Spleen (tissue), 11 donors: ENCODE data around the gene RBM47. TPM values are rescaled to one million over a fixed set of nuclear protein-coding genes. Genes with fewer than 3 reads are reported as not detected.

Experiments used
- DNase-seq: peaks from one replicate; pipeline ENCODE4 v3.0.0-alpha.2; 2020
- H3K27ac ChIP-seq, 8 donors: fragments of 200-600 bp; sonication (generic) in 7 of 8; 1 replicate in 4 of 8; 2 replicates in 4 of 8; pipeline versions ENCODE4 v1.5.0 to v1.8.0; 2016 to 2021; ENCODE audit warnings: inconsistent platforms in 4 of 8, mild to moderate bottlenecking in 4 of 8, moderate library complexity in 1 of 8
- H3K27me3 ChIP-seq, 7 donors: fragments of 200-600 bp; sonication (generic) in 6 of 7; replicated peaks in 1 of 7; 1 replicate in 4 of 7; 2 replicates in 3 of 7; pipeline versions ENCODE4 v1.5.0 to v1.8.0; 2016 to 2021; ENCODE audit warnings: inconsistent platforms in 3 of 7, mild to moderate bottlenecking in 1 of 7
- H3K36me3 ChIP-seq, 6 donors: fragments of 200-600 bp; sonication (generic) in 5 of 6; 1 replicate in 4 of 6; 2 replicates in 2 of 6; pipeline versions ENCODE4 v1.5.0 to v1.8.0; 2016 to 2021; ENCODE audit warnings: inconsistent platforms in 2 of 6
- H3K4me1 ChIP-seq, 6 donors: fragments of 200-600 bp; sonication (generic) in 5 of 6; 1 replicate in 3 of 6; 2 replicates in 3 of 6; pipeline versions ENCODE4 v1.5.0 to v1.8.0; 2016 to 2021; ENCODE audit warnings: inconsistent platforms in 3 of 6
- H3K4me3 ChIP-seq, 8 donors: fragments of 200-600 bp; sonication (generic) in 7 of 8; 1 replicate in 4 of 8; 2 replicates in 4 of 8; pipeline versions ENCODE4 v1.5.0 to v1.8.0; 2016 to 2021; ENCODE audit warnings: inconsistent platforms in 4 of 8, mild to moderate bottlenecking in 4 of 8, moderate library complexity in 2 of 8
- H3K9me3 ChIP-seq, 8 donors: fragments of 200-600 bp; sonication (generic) in 7 of 8; 1 replicate in 4 of 8; 2 replicates in 4 of 8; pipeline versions ENCODE4 v1.5.0 to v1.8.0; 2016 to 2021; ENCODE audit warnings: inconsistent platforms in 4 of 8
- CTCF ChIP-seq, 11 experiments: fragments of 200-600 bp in 7 of 11; fragments of 450-650 bp in 4 of 11; sonication (generic) in 4 of 11; IDR thresholded peaks in 8 of 11; conservative IDR thresholded peaks in 3 of 11; 1 replicate in 7 of 11; 2 replicates in 4 of 11; pipeline versions ENCODE4 v1.4.0 to v1.8.0; 2016 to 2021; ENCODE audit warnings: antibody characterized with exemption in 11 of 11, inconsistent platforms in 4 of 11, mild to moderate bottlenecking in 1 of 11
- POLR2A ChIP-seq, 3 donors: fragments of 450-650 bp; IDR thresholded peaks; one replicate each; pipeline ENCODE4 v1.5.1; 2017; ENCODE audit warnings: antibody characterized with exemption in 3 of 3, mild to moderate bottlenecking in 1 of 3
- POLR2AphosphoS5 ChIP-seq, 3 donors: sonication (generic); formaldehyde crosslinking; IDR thresholded peaks; one replicate each; pipeline ENCODE4 v1.5.1; 2017; ENCODE audit warnings: antibody characterized with exemption in 3 of 3
- WGBS, 5 donors: extraction: QIAGEN DNeasy Blood & Tissue Kit in 3 of 5; methylation state at CpG; one replicate each; pipeline versions ENCODE4 v1.1.5 to v1.1.7; 2013 to 2018; 5-methylcytosine and 5-hydroxymethylcytosine counted together
- intact Hi-C: fragments of 100-400 bp; cut with DNase I; formaldehyde crosslinking; loops from one replicate; pipeline ENCODE4 v1.15.0; 2023; ENCODE audit warnings: low total_unique reads
- polyA plus RNA-seq, 3 donors: library from polyadenylated mRNA; stranded (reverse); fragments of 200-250 nt; gene quantifications; one replicate each; pipeline ENCODE4 v1.2.1, GENCODE V29; 2013
- total RNA-seq, 7 donors: library from RNA; depleted of rRNA in 3 of 7; stranded (reverse); fragments of >200 nt in 3 of 7; fragmentation: NEBNext Ultra II Directional in 4 of 7; extraction: Animal tissue kit (Norgen Biotek cat#: 25700) in 4 of 7; gene quantifications; one replicate each; pipeline versions ENCODE4 v1.1.0 to v1.2.1, GENCODE V29; 2016 to 2021
- donor health status: healthy with polysubstance abuse.
- donor health status: DM: no; HTN: no; CAD: no; lungs with moderate emphysema.
- donor health status: DM: no; HTN: no; CAD: no.
- donor health status: Bipolar disorder and iron deficiency.
- donor health status: healthy.
- donor health status: DM: no; HTN: no; CAD: no.
- donor health status: DM: yes; HTN: yes; CAD: no.

Gene RBM47
- total and polyA plus RNA-seq, 10 donors: 6.0 to 164 (median 77.9) TPM

- H3K4me3 ChIP-seq: peak overlapping the region in 1 of 8 donors; percentile 23
- H3K27ac ChIP-seq: peak overlapping the region in 7 of 8 donors; percentile 10 to 84 (median 76)
- 40 to 46% (median 44%) methylated on average over 13 of the region's 13 CpGs for WGBS, 5 donors
- intact Hi-C loops: no loop called here
- peaks cover 8 to 86% (median 28%) of the 10 kb centered on the region in 6 donors for H3K4me1 ChIP-seq
- H3K27me3 ChIP-seq: no peaks in the 10 kb centered on the region
- peaks cover 0 to 29% (median 0%) of the 10 kb centered on the region in 6 donors for H3K36me3 ChIP-seq
- no peaks in the 10 kb centered on the region for H3K9me3 ChIP-seq
- peak; percentile 84 for DNase-seq
- TF ChIP-seq CTCF (IDR thresholded peaks at IDR 0.05 in 8 of 11, conservative IDR thresholded peaks at IDR 0.05 in 3 of 11) (no peak), POLR2AphosphoS5 (IDR thresholded peaks at IDR 0.05) (peak in 1 of 3 donors; percentile 89), POLR2A (IDR thresholded peaks at IDR 0.05) (no peak)
Measured at GRCh38 chr4:40621592-40622512, 7.8 kb downstream of the RBM47 start.

GRCh38 chr4:40621229-40621591 is 8.5 kb downstream of the RBM47 start:
- DNase-seq: no peak
- Histone ChIP-seq H3K36me3 (peaks cover 0 to 26% (median 0%) of the 10 kb centered on the region in 6 donors), H3K4me1 (peaks cover 8 to 85% (median 24%) of the 10 kb centered on the region in 6 donors), H3K27ac (peak overlapping the region in 7 of 8 donors; percentile 10 to 84 (median 76)), H3K27me3 (no peaks in the 10 kb centered on the region), H3K4me3 (peak overlapping the region in 1 of 8 donors; percentile 13), H3K9me3 (no peaks in the 10 kb centered on the region)
- WGBS, 5 donors: 61 to 71% (median 64%) methylated on average over 4 of the region's 4 CpGs
- TF ChIP-seq POLR2AphosphoS5 (IDR thresholded peaks at IDR 0.05): no peak
- no peak for TF ChIP-seq POLR2A (IDR thresholded peaks at IDR 0.05)
- TF ChIP-seq CTCF (IDR thresholded peaks at IDR 0.05 in 8 of 11, conservative IDR thresholded peaks at IDR 0.05 in 3 of 11): no peak
- intact Hi-C loops: no loop called here

GRCh38 chr4:40619600-40619999 is 10.1 kb downstream of the RBM47 start:
- no peak overlapping the region for H3K4me3 ChIP-seq
- peaks cover 8 to 81% (median 20%) of the 10 kb centered on the region in 6 donors for H3K4me1 ChIP-seq
- H3K27me3 ChIP-seq: no peaks in the 10 kb centered on the region
- WGBS, 5 donors: 88 to 98% (median 92%) methylated on average over 11 of the region's 11 CpGs
- no peak overlapping the region for H3K27ac ChIP-seq
- no peaks in the 10 kb centered on the region for H3K9me3 ChIP-seq
- peaks cover 0 to 12% (median 0%) of the 10 kb centered on the region in 6 donors for H3K36me3 ChIP-seq
- intact Hi-C loops: no loop called here
- TF ChIP-seq POLR2AphosphoS5 (IDR thresholded peaks at IDR 0.05): no peak
- TF ChIP-seq CTCF (IDR thresholded peaks at IDR 0.05 in 8 of 11, conservative IDR thresholded peaks at IDR 0.05 in 3 of 11): no peak
- no peak for TF ChIP-seq POLR2A (IDR thresholded peaks at IDR 0.05)
- DNase-seq: no peak

GRCh38 chr4:40617872-40618271 is 11.8 kb downstream of the RBM47 start:
- Histone ChIP-seq H3K9me3 (no peaks in the 10 kb centered on the region), H3K27me3 (no peaks in the 10 kb centered on the region), H3K27ac (peak overlapping the region in 1 of 8 donors; percentile 11), H3K4me3 (no peak overlapping the region), H3K4me1 (peaks cover 8 to 78% (median 19%) of the 10 kb centered on the region in 6 donors), H3K36me3 (peaks cover 0 to 6% (median 0%) of the 10 kb centered on the region in 6 donors)
- intact Hi-C loops: no loop called here
- TF ChIP-seq CTCF (IDR thresholded peaks at IDR 0.05 in 8 of 11, conservative IDR thresholded peaks at IDR 0.05 in 3 of 11) (no peak), POLR2A (IDR thresholded peaks at IDR 0.05) (no peak), POLR2AphosphoS5 (IDR thresholded peaks at IDR 0.05) (no peak)
- 62 to 90% (median 82%) methylated on average over 2 of the region's 2 CpGs for WGBS, 5 donors
- DNase-seq: no peak
